Mesenchymal stem cell (in vitro differentiated cells and primary cell): ENCODE data around the gene B3GALT2.

Experiments used
- DNase-seq: peaks from one replicate; pipeline ENCODE4 v3.0.0-alpha.2; 2013
- H2AFZ ChIP-seq: one replicate; pipeline ENCODE4 v1.6.1; 2013; ENCODE audit warnings: low read depth, mild to moderate bottlenecking, control low read depth, inconsistent platforms, low read length, moderate library complexity
- H2AK5ac ChIP-seq: 2 replicates; pipeline ENCODE4 v1.6.1; 2013; ENCODE audit warnings: low read length, moderate library complexity, mild to moderate bottlenecking, inconsistent platforms; ENCODE audit not compliant: severe bottlenecking
- H2BK120ac ChIP-seq: one replicate; pipeline ENCODE4 v1.6.1; 2013; ENCODE audit warnings: low read depth, mild to moderate bottlenecking, inconsistent platforms, low read length, moderate library complexity
- H2BK12ac ChIP-seq, 2 experiments: one replicate each; pipeline ENCODE4 v1.6.1; 2013; ENCODE audit warnings: inconsistent platforms in 2 of 2, low read length in 2 of 2, mild to moderate bottlenecking in 2 of 2, moderate library complexity in 2 of 2, control low read depth in 1 of 2
- H2BK15ac ChIP-seq: one replicate; pipeline ENCODE4 v1.6.1; 2013; ENCODE audit warnings: mild to moderate bottlenecking, low read depth, inconsistent platforms; ENCODE audit not compliant: poor library complexity, severe bottlenecking
- H2BK5ac ChIP-seq: 2 replicates; pipeline ENCODE4 v1.6.1; 2013; ENCODE audit warnings: low read depth, mild to moderate bottlenecking, low read length, control low read depth, inconsistent platforms; ENCODE audit not compliant: poor library complexity, severe bottlenecking
- H3K14ac ChIP-seq, 2 experiments: one replicate each; pipeline ENCODE4 v1.6.1; 2013; ENCODE audit warnings: inconsistent platforms in 2 of 2, low read length in 2 of 2, control low read depth in 1 of 2, mild to moderate bottlenecking in 1 of 2, moderate library complexity in 1 of 2
- H3K18ac ChIP-seq, 2 experiments: one replicate each; pipeline ENCODE4 v1.6.1; 2013; ENCODE audit warnings: inconsistent platforms in 2 of 2, low read length in 2 of 2, control low read depth in 1 of 2, low read depth in 1 of 2, mild to moderate bottlenecking in 1 of 2
- H3K23ac ChIP-seq, 2 experiments: one replicate each; pipeline ENCODE4 v1.6.1; 2013; ENCODE audit warnings: inconsistent platforms in 2 of 2, low read length in 2 of 2, mild to moderate bottlenecking in 2 of 2, moderate library complexity in 2 of 2, control low read depth in 1 of 2
- H3K27ac ChIP-seq: 2 replicates; pipeline ENCODE4 v1.5.1; 2013; ENCODE audit warnings: mild to moderate bottlenecking, moderate library complexity, low read length, control low read depth, inconsistent platforms; ENCODE audit not compliant: poor library complexity, severe bottlenecking
- H3K27me3 ChIP-seq, 2 experiments: 2 replicates each; pipeline versions ENCODE4 v1.6.1 to v1.7.0; 2013; ENCODE audit warnings: low read length in 2 of 2, mild to moderate bottlenecking in 2 of 2, moderate library complexity in 2 of 2, control low read depth in 1 of 2, inconsistent platforms in 1 of 2; ENCODE audit not compliant: control insufficient read depth in 1 of 2, insufficient read depth in 1 of 2
- H3K36me3 ChIP-seq, 2 experiments: 2 replicates each; pipeline versions ENCODE4 v1.6.1 to v1.7.0; 2013; ENCODE audit warnings: low read length in 2 of 2, control low read depth in 1 of 2, inconsistent platforms in 1 of 2, low read depth in 1 of 2, mild to moderate bottlenecking in 1 of 2; ENCODE audit not compliant: insufficient read depth in 2 of 2, control insufficient read depth in 1 of 2
- H3K4ac ChIP-seq, 2 experiments: one replicate each; pipeline ENCODE4 v1.6.1; 2013; ENCODE audit warnings: inconsistent platforms in 2 of 2, low read length in 2 of 2, mild to moderate bottlenecking in 2 of 2, moderate library complexity in 2 of 2, control low read depth in 1 of 2, low read depth in 1 of 2
- H3K4me1 ChIP-seq: 2 replicates; pipeline ENCODE4 v1.6.1; 2013; ENCODE audit warnings: low read depth, low read length, control low read depth; ENCODE audit not compliant: control insufficient read depth, insufficient read depth
- H3K4me2 ChIP-seq: 2 replicates; pipeline ENCODE4 v1.6.1; 2013; ENCODE audit warnings: low read length, mild to moderate bottlenecking, inconsistent platforms; ENCODE audit not compliant: poor library complexity, severe bottlenecking
- H3K4me3 ChIP-seq, 2 experiments: 2 replicates each; pipeline versions ENCODE4 v1.5.1 to v1.7.0; 2013; ENCODE audit warnings: low read length in 2 of 2, mild to moderate bottlenecking in 2 of 2, control low read depth in 1 of 2, low read depth in 1 of 2; ENCODE audit not compliant: insufficient read depth in 1 of 2
- H3K79me1 ChIP-seq: replicated peaks from 2 replicates; pipeline ENCODE4 v1.6.1; 2013; ENCODE audit warnings: mild to moderate bottlenecking, control low read depth, low read length, inconsistent platforms; ENCODE audit not compliant: poor library complexity, severe bottlenecking
- H3K9ac ChIP-seq: 2 replicates; pipeline ENCODE4 v1.7.0; 2013; ENCODE audit warnings: mild to moderate bottlenecking, low read length, moderate library complexity
- H3K9me3 ChIP-seq: 2 replicates; pipeline ENCODE4 v1.7.0; 2013; ENCODE audit warnings: mild to moderate bottlenecking, low read length; ENCODE audit not compliant: control insufficient read depth
- H4K8ac ChIP-seq: one replicate; pipeline ENCODE4 v1.6.1; 2013; ENCODE audit warnings: inconsistent platforms, mild to moderate bottlenecking, low read length, moderate library complexity
- H4K91ac ChIP-seq: one replicate; pipeline ENCODE4 v1.6.1; 2013; ENCODE audit warnings: mild to moderate bottlenecking, low read length, inconsistent platforms
- WGBS: methylation state at CpG from one replicate; pipeline ENCODE4 v1.1.7; 2013; ENCODE audit warnings: mixed read lengths; 5-methylcytosine and 5-hydroxymethylcytosine counted together

Gene B3GALT2

GRCh38 chr1:193213998-193214397, 27.6 kb upstream of the B3GALT2 start:
- peaks cover 13 to 66% of the 10 kb centered on the region in 2 experiments for H3K36me3 ChIP-seq
- H3K23ac ChIP-seq: no peak overlapping the region
- H3K4me1 ChIP-seq: no peaks in the 10 kb centered on the region
- no peak for DNase-seq
- no peak overlapping the region for H3K4me2 ChIP-seq
- no peaks in the 10 kb centered on the region for H3K27me3 ChIP-seq
- no peak overlapping the region for H2BK120ac ChIP-seq
- H3K18ac ChIP-seq: no peak overlapping the region
- WGBS: 100% methylated on average over 2 of the region's 4 CpGs
- no peak overlapping the region for H4K8ac ChIP-seq
- H3K9ac ChIP-seq: no peak overlapping the region
- H3K14ac ChIP-seq: no peak overlapping the region
- H3K79me1 ChIP-seq: peaks cover 16% of the 10 kb centered on the region
- no peak overlapping the region for H2AFZ ChIP-seq
- H2BK12ac ChIP-seq: no peak overlapping the region
- no peak overlapping the region for H2AK5ac ChIP-seq
- H3K27ac ChIP-seq: no peak overlapping the region
- H3K9me3 ChIP-seq: peaks cover 14% of the 10 kb centered on the region
- no peak overlapping the region for H2BK5ac ChIP-seq
- no peak overlapping the region for H4K91ac ChIP-seq
- no peak overlapping the region for H3K4ac ChIP-seq
- no peak overlapping the region for H2BK15ac ChIP-seq
- no peak overlapping the region for H3K4me3 ChIP-seq

DNA sequence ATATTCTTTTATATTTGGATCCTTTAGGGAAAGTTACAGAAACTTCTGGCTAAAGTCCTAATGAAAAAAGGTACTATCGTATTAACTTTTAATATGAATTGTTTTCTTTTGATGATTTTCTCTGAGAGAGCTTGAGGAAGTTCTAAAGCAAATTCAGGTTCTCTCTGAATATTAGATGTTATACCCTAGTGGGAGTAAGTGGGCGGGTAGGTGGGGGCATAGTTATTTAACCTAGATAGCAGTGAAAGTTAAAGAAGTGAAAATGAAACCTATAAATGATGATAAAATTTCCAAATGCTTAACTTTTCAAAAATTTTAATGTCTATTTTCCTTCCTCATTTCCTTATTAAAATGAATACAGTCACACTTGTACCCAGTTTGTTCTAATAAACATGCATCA, 26.2 kb upstream of the B3GALT2 start:
- Histone ChIP-seq H2BK120ac (no peak overlapping the region), H3K4me2 (no peak overlapping the region), H3K4ac (no peak overlapping the region), H3K23ac (no peak overlapping the region), H3K4me3 (no peak overlapping the region), H4K8ac (no peak overlapping the region), H3K27ac (no peak overlapping the region), H2BK5ac (no peak overlapping the region), H3K9ac (no peak overlapping the region), H2BK15ac (no peak overlapping the region), H3K27me3 (no peaks in the 10 kb centered on the region), H2AK5ac (no peak overlapping the region), H2AFZ (no peak overlapping the region), H3K14ac (no peak overlapping the region), H3K18ac (no peak overlapping the region), H2BK12ac (no peak overlapping the region), H3K36me3 (peaks cover 12 to 63% of the 10 kb centered on the region in 2 experiments), H3K9me3 (peaks cover 14% of the 10 kb centered on the region), H3K4me1 (no peaks in the 10 kb centered on the region), H4K91ac (no peak overlapping the region), H3K79me1 (peaks cover 13% of the 10 kb centered on the region)
- WGBS: 100% methylated on average over 2 of the region's 2 CpGs
- no peak for DNase-seq

GRCh38 chr1:193211539-193211938, 25.1 kb upstream of the B3GALT2 start:
- Histone ChIP-seq H2AK5ac (no peak overlapping the region), H3K4ac (no peak overlapping the region), H3K9me3 (peaks cover 23% of the 10 kb centered on the region), H3K14ac (no peak overlapping the region), H3K36me3 (peaks cover 4 to 61% of the 10 kb centered on the region in 2 experiments), H2BK15ac (no peak overlapping the region), H3K27ac (no peak overlapping the region), H3K4me3 (no peak overlapping the region), H3K18ac (no peak overlapping the region), H3K4me2 (no peak overlapping the region), H4K91ac (no peak overlapping the region), H3K23ac (no peak overlapping the region), H2BK120ac (no peak overlapping the region), H3K4me1 (no peaks in the 10 kb centered on the region), H2BK12ac (no peak overlapping the region), H3K9ac (peak overlapping the region; percentile 12), H3K27me3 (no peaks in the 10 kb centered on the region), H3K79me1 (peaks cover 8% of the 10 kb centered on the region), H2AFZ (no peak overlapping the region), H4K8ac (no peak overlapping the region), H2BK5ac (no peak overlapping the region)
- 50% methylated on average over 1 of the region's 1 CpG for WGBS
- peak; percentile 34 for DNase-seq

GRCh38 chr1:193210996-193211395, 24.6 kb upstream of the B3GALT2 start:
- Histone ChIP-seq H3K14ac (no peak overlapping the region), H2BK15ac (no peak overlapping the region), H3K79me1 (peaks cover 7% of the 10 kb centered on the region), H2AK5ac (no peak overlapping the region), H3K27ac (no peak overlapping the region), H2BK120ac (no peak overlapping the region), H4K91ac (no peak overlapping the region), H3K23ac (no peak overlapping the region), H2BK5ac (no peak overlapping the region), H3K4me3 (no peak overlapping the region), H3K9ac (no peak overlapping the region), H3K36me3 (peaks cover 4 to 61% of the 10 kb centered on the region in 2 experiments), H3K4me2 (no peak overlapping the region), H2AFZ (no peak overlapping the region), H3K4ac (no peak overlapping the region), H4K8ac (no peak overlapping the region), H3K9me3 (peaks cover 25% of the 10 kb centered on the region), H3K18ac (no peak overlapping the region), H2BK12ac (no peak overlapping the region), H3K4me1 (no peaks in the 10 kb centered on the region), H3K27me3 (no peaks in the 10 kb centered on the region)
- DNase-seq: no peak
- over 99% methylated on average over 6 of the region's 7 CpGs for WGBS
